H1 (cell line): Measurements from ENCODE around the gene COA5.

Experiments used
- CREB1 ChIP-seq: IDR thresholded peaks from 2 replicates; pipeline ENCODE4 v1.6.1; 2012; ENCODE audit warnings: inconsistent platforms
- EZH2 ChIP-seq: fragments of 200-600 bp; sonication (generic); IDR thresholded peaks from 2 replicates; pipeline ENCODE4 v1.7.1; 2012; ENCODE audit warnings: low read depth, mild to moderate bottlenecking, moderate library complexity, low read length, inconsistent platforms; ENCODE audit not compliant: severe bottlenecking
- POLR2AphosphoS5 ChIP-seq: IDR thresholded peaks from 2 replicates; pipeline ENCODE4 v1.6.1; 2011; ENCODE audit warnings: low read depth, low read length
- RFX5 ChIP-seq: IDR thresholded peaks from 2 replicates; pipeline ENCODE4 v1.6.1; 2011; ENCODE audit warnings: low read depth, low read length, improper control_type of control experiment, borderline replicate concordance
- SRF ChIP-seq: IDR thresholded peaks from 2 replicates; pipeline ENCODE4 v1.6.1; 2011; ENCODE audit warnings: mild to moderate bottlenecking, low read depth, low read length, moderate library complexity
- TBP ChIP-seq: IDR thresholded peaks from 2 replicates; pipeline ENCODE4 v1.6.1; 2011; ENCODE audit warnings: low read depth, low read length, improper control_type of control experiment
- TEAD4 ChIP-seq: IDR thresholded peaks from 2 replicates; pipeline ENCODE4 v1.6.1; 2012; ENCODE audit warnings: low read depth, low read length, inconsistent platforms, mixed read lengths
- TF ChIP-seq, protein P1 (sequence below), 3 experiments: IDR thresholded peaks; 1 replicate in 2 of 3; 2 replicates in 1 of 3; pipeline versions ENCODE4 v1.5.1 to v1.6.1; 2011; ENCODE audit warnings: low read length in 3 of 3, mild to moderate bottlenecking in 3 of 3, inconsistent platforms in 2 of 3, low read depth in 1 of 3, moderate library complexity in 1 of 3; ENCODE audit not compliant: insufficient read depth in 1 of 3; ENCODE audit errors: control extremely low read depth in 1 of 3
- TF ChIP-seq, protein P2 (sequence below): IDR thresholded peaks from 2 replicates; pipeline ENCODE4 v1.6.1; 2012; ENCODE audit warnings: low read length, inconsistent platforms

DNA sequence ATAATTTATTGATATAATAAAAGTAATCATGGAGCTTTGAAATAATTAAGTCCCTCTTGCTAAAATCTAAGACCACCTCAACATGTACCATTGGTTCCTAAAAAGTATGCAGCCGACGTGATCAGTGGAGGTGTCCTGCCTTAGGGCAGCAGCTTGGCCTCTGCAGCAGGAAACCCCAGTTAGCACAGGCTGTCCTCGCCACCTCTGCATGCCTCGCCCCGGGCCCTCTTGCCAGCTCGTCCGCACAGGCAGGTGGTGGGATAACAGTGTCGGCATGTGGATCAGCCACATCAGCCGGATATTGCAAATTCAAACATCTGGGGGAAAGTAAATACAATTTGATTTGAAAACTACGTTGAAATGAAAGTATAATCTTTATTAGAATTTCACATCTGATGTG, 22.9 kb downstream of the COA5 start:
- TF ChIP-seq TBP (no peak), POLR2AphosphoS5 (no peak), EZH2 (no peak), TEAD4 (no peak), RFX5 (no peak), SRF (no peak), CREB1 (no peak)
- TF ChIP-seq, protein P1, sequence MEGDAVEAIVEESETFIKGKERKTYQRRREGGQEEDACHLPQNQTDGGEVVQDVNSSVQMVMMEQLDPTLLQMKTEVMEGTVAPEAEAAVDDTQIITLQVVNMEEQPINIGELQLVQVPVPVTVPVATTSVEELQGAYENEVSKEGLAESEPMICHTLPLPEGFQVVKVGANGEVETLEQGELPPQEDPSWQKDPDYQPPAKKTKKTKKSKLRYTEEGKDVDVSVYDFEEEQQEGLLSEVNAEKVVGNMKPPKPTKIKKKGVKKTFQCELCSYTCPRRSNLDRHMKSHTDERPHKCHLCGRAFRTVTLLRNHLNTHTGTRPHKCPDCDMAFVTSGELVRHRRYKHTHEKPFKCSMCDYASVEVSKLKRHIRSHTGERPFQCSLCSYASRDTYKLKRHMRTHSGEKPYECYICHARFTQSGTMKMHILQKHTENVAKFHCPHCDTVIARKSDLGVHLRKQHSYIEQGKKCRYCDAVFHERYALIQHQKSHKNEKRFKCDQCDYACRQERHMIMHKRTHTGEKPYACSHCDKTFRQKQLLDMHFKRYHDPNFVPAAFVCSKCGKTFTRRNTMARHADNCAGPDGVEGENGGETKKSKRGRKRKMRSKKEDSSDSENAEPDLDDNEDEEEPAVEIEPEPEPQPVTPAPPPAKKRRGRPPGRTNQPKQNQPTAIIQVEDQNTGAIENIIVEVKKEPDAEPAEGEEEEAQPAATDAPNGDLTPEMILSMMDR (IDR thresholded peaks at IDR 0.05; ENCODE audit: control extremely low read depth in 1 of 3, insufficient read depth in 1 of 3, low read depth in 1 of 3, low read length in 3 of 3) = no peak
- TF ChIP-seq, protein P2, sequence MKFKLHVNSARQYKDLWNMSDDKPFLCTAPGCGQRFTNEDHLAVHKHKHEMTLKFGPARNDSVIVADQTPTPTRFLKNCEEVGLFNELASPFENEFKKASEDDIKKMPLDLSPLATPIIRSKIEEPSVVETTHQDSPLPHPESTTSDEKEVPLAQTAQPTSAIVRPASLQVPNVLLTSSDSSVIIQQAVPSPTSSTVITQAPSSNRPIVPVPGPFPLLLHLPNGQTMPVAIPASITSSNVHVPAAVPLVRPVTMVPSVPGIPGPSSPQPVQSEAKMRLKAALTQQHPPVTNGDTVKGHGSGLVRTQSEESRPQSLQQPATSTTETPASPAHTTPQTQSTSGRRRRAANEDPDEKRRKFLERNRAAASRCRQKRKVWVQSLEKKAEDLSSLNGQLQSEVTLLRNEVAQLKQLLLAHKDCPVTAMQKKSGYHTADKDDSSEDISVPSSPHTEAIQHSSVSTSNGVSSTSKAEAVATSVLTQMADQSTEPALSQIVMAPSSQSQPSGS = no peak
